Measurements from ENCODE around the gene TUT4.
A peak's percentile ranks its signal among the peaks of the same experiment; 100 is the strongest.

TUT4 gene

DNA sequence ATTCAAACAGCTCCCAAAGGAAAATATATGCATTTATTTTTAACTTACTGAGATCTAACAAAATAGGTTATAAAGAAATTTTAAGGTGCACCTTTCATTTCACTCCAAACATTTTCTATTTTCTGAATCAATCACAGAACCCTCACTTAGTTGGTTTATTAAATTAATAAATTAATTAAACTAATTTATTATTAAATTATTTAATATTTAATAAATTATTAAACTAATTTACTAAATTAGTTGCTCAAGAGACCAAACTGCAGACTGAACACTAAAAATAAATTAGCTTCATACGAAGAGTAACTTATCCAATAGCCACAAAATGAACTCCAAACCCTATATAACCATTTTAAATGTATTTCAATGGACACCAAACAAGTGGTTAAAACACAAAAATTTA is 80.5 kb downstream of the TUT4 start:
- DNase-seq (ENCODE audit: low read depth in 2 of 2): no peak

DNA sequence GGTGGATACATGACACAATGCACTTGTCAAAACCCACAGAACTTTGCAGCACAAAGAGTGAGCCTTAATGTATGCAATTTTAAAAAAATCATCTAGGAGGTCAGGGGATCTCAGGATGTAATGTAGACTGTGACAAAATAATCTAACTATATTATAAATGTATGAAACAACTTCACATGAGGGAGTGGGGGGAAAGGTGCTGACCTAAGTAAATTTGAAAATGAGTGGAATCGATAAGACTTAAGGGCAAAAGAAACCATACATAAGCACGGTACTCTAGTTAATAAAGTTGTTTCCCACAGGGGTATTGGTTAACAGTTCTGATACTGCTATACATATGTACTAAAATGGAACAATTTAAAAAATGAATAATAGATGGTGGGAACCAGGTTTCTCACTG is 83.8 kb downstream of the TUT4 start:
- DNase-seq (ENCODE audit: low read depth in 2 of 2): no peak

DNA sequence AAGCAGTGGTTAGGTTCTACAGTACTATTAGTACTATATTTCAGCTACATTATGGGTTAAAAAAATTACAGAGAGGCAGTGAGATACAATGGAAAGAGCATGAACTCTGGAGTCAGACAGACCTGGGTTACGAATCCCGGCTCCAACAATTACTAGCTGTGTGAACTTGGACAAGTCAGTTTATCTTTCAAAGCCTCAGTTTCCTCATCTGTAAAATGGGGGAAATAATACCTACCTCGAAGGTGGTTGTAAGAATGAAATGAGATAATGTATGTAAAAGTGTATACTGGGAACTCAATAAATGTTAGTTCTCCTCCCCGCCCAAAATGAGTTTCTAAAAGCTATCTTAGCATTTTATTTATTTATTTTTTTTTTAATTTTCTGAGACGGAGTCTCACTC is 89.0 kb downstream of the TUT4 start:
- no peak for DNase-seq (ENCODE audit: low read depth in 2 of 2)

DNA sequence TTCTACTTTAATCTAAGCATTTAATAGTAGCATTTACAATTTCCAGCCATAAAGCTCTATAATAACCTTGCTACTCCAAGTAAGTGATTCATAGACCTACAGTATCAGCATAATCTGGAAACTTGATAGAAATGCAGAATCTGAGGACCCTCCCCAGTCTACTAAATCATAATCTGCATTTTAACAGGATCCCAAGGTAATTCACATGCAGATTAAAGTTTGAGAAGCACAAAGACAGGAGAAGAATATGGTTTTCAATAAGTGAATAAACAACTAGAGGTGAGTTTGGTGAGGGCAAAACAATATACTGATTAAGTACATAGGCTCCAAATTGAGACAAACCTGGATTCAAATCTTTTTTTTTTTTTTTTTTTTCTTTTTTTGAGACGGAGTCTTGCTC is 91.1 kb downstream of the TUT4 start:
- no peak for DNase-seq (ENCODE audit: low read depth in 2 of 2)

DNA sequence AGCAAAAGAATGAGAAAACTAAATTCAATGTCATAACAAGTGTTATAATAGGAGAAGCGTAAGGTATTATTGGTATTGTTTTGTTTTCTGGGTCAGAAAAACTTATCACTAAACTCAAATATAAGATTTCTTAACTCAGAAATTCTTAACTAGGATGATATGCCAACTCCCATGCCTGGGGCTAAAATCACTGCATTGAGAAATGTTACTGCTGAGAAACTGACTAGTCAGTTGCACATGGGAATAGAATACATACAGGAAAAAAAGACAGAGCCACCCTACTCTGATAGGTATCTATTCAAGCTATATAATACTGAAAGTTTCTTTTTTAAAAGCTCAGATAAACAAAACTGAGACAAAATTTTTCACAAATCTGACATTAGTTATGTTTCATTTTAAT is 92.2 kb downstream of the TUT4 start:
- no peak for DNase-seq (ENCODE audit: low read depth in 2 of 2)

DNA sequence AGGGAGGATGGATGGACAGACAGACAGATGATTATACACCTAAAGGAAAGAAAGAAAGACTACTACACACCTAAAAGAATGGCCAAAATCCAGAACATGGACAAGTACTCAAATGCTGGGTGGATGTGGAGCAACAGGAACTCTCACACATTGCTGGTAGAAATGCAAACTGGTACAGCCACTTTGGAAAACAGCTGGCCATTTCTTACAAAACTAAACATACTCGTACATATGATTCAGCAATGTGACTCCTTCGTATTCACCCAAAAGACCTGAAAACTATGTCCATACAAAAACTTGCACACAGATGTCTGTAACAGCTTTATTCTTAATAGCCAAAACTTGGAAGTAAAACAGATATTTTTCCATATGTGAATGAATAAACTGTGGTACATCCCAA is 97.2 kb downstream of the TUT4 start:
- DNase-seq (ENCODE audit: low read depth in 2 of 2): no peak

DNA sequence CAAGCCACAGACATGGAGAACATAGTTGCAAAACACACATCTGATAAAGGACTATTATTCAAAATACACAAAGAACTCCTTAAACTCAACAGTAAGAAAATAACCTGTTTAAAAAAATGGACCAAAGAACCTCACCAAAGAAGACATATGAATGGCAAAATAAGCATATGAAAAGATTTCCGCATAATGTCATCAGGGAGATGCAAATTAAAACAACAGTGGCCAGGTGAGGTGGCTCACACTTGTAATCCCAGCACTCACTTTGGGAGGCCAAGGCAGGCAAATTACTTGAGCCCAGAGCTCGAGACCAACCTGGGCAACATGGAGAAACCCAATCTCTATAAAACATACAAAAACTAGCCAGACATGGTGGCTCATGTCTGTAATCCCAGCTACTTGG is 98.1 kb downstream of the TUT4 start:
- no peak for DNase-seq (ENCODE audit: low read depth in 2 of 2)

DNA sequence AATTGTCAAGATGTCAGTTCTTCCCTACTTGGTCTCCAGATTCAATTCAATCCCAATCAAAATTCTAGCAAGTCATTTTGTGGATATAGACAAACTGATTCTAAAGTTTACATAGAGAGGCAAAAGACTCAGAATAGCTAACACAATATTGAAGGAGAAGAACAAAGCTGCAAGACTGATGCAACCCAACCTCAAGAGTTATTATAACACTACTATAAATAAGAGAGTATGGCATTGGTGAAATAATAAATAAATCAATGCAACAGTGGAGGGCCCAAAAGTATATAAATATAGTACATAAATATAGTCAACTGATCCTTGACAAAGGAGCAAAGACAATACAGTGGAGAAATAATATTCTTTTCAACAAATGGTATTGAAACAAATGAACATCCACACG is 98.8 kb downstream of the TUT4 start:
- no peak for DNase-seq (ENCODE audit: low read depth in 2 of 2)

DNA sequence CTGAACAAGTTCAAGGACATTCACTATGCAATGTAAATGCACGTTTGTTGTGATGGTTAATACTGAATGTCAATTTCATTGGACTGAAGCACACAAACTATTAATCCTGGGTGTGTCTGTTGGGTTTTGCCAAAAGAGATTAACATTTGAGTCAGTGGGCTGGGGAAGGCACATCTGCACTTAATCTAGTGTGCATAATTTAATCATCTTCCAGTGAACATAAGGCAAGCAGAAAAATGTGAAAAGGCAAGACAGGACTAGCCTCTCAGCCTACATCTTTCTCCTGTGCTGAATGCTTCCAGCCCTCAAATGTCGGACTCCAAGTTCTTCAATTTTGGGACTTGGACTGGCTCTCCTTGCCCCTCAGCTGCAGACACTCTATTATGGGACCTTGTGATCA is 108.4 kb downstream of the TUT4 start:
- DNase-seq (ENCODE audit: low read depth in 2 of 2): no peak

DNA sequence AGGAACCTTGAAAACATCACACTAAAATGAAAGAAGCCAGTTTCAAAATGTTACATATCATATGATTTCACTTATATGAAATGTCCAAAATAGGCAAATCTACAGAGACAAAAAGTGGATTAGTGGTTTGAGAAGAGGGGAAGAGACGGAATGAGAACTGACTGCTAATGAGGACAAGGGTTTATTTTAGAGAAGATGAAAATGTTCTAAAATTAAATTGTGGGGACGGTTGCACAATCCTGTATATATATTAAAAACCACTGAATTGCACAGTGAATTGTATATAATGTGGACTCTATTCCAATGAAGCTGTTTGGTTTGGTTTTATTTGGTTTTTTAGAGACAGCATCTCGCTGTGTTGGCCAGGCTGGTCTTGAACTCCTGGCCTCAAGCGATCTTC is 112.9 kb downstream of the TUT4 start:
- DNase-seq (ENCODE audit: low read depth in 2 of 2): no peak

DNA sequence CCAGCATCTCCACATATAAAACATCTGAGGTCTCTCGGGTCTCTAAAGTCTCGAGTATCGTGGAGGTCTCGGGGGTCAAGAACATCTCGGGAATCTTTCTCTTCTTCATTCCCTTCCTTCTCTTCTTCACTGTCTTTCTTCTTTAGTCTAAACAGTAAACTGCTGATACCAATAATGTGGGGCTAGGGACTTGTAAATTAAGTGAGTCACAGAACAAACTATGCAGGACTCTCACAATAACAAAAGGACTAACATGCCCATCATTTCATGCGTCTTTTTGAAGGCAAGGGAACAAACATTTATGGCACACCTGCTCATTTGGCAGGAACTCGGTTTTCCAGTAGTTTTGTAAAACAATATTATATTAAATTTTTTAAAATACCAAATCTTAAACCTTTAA is 116.1 kb downstream of the TUT4 start:
- DNase-seq (ENCODE audit: low read depth in 2 of 2): no peak

DNA sequence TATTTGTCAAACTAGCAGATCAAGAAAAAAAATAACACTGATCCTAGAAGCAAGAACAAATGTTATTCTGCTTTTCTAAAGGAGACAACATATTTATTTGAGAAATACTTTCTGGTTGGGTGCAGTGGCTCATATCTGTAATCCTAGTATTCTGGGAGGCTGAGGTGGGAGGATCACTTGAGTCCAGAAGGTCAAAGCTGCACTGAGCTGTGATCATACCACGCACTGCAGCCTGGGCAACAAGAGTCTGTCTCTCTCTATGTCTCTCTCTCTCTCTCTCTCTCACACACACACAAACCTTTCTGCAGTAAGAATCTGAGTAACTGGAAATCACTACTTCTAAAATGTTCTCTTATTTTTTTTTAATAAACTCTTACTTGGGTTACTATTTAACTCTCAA is 117.2 kb downstream of the TUT4 start:
- no peak for DNase-seq (ENCODE audit: low read depth in 2 of 2)

DNA sequence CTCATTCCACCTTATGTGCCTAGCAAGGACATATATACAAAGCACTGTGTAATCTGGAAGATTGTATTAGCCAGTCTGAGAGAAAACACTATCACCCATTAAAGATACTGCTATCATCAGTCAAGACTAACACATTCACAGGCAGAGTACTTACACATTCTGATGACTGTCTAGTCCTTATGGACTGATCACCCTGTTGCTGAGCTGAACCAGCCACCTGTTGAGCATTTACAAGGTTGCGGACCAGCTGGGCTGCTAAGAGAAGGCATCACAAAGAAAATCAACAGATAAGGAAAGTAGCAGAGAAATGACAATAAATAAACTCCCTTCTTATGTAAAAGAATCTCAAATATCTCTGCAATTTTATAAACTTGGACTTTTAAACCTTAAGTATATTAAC is 117.7 kb downstream of the TUT4 start:
- no peak for DNase-seq (ENCODE audit: low read depth in 2 of 2)

DNA sequence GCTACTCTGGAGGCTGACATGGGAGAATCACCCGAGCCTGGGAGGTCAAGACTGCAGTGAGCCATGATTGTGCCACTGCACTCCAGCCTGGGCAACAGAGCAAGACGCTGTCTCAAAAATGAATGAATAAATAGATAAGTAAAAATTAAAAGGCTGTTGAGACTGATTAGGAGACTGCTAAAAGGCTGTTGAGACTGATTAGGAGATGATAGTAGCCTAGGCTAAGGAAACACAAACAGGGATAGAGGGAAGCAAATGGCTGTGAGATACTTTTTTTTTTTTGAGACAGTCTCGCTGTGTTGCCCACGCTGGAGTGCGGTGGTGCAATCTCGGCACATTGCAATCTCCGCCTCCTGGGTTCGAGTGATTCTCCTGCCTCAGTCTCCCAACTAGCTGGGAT is 120.1 kb downstream of the TUT4 start:
- DNase-seq (ENCODE audit: low read depth in 2 of 2): no peak

DNA sequence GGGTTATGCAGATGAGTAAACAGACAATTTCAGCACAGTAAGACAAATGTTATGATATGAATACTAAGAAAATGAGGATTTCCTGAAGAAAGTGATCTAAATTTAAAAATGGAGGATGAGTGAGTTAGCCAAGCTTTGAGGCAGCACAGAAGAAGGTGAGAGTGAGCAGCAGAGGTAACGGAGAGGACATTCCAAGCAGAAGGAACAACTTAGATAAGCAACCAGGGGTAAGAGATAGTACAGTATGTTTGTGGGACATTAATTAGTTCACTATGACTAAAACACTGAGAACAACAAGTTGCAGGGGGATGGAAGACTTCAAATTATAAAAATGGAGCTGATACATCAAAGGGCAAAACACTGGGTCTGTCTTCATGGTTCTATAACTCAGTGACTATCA is 125.7 kb downstream of the TUT4 start:
- DNase-seq (ENCODE audit: low read depth in 2 of 2): no peak

DNA sequence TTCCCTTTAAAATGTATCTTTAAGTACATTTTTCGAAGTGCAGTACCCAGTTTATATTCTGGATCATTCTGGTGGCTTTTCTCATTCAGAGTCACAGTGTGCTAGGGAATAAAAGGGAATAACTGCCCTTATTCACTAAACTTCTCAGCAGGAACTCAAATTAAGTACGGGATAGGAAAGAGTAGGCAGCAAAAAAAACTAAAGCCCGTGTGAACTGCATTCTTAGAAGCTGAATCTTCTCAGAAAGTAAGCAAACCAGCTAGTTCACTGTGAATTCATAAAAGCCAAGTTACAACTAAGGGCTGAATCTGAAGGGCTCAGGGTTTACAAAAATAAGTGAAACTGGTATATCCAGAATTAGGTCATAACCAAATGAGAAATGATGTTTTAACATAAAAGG is 126.5 kb downstream of the TUT4 start:
- no peak for DNase-seq (ENCODE audit: low read depth in 2 of 2)

DNA sequence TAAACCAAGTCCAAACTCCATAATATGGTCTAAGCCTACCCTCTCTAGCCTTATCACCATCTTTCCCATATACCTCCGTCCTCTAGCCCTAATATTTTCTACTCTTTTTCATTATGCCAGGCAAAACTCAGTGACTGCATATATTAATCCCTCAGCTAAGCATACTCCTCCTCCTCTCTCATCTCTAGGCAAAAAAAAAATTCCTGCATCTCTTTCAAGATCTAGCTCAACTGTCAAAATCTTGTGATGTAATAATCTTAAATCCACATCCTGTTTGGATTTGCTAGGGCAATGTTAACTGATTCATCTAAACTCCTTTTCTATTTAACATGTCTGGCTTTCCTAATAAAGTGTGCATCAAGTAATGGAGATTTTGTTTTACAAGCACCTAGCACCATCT is 128.1 kb downstream of the TUT4 start:
- no peak for DNase-seq (ENCODE audit: low read depth in 2 of 2)

DNA sequence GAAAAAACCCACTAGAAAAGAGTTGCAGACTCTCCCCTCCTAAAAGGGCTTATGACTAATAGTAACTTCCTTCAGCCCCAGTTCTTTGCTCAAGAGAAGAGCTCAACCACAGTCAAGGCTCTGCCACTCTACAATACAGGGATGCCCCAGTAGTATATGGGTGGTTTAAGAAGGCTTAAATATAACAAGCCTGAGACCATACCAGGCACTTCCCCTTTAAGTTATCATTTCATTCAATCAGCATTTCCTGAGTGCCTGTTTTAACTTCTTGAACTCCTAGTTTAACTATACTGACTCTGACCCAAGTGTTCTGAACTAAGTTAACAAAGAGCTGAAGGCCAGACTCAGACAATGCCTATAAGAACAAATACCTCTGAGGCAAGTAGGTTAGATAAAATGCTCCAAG is 128.7 kb downstream of the TUT4 start:
- DNase-seq (ENCODE audit: low read depth in 2 of 2): no peak

DNA sequence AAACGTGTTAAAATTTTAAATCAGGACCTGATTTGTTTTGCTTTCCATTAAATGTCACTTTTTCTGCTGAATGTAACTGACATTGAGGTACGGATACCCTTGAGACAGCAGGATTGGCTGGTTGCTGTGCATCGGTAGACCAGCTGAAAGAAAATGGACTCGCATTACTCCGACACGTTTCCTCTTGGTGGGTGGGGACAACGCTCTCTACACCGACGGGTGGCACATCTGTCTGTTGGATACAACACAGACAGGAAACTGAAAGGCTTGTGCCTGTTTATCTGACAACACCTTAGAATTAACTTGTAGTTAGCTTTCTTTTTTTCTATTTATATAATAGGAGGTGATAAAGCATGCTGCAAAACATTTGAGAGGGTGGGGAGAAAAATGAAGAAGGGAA is 129.1 kb downstream of the TUT4 start:
- DNase-seq (ENCODE audit: low read depth in 2 of 2): peak; percentile 22 to 37

DNA sequence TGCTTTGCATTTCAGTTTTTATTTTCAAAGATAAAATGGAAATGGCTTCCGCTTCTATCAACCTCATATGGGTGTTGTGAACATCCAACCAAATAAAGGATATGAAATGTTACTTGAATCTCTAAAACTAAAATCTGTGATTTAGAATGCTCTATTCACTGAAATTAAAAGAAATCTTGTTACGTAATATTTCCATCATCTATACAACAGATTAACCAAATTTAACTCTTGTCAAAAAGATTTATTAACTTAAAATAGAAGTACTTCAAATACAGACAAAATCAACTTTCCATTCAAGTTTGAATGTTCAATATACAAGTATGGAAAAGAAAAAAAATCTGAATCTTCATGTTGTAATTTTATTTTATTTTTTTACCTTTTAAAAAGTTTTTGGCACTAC is 129.8 kb downstream of the TUT4 start:
- DNase-seq (ENCODE audit: low read depth in 2 of 2): no peak

DNA sequence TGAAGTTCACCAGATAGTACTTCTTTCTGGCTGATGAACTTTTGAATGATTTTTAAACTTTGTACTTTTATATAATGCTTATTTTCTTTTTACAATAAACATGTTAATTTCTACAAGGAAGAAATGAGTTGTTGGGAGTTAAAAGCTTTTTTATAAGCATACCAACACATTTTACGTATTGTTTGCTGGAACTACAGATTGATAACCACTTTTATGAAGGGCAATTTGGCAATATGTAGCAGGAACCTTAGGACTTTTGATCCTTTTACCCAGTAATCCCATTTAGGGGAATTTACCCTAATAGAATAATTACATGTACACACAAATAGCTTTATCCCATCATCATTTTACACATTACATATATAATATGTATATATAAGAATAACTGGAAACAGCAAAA is 132.2 kb downstream of the TUT4 start:
- DNase-seq (ENCODE audit: low read depth in 2 of 2): no peak

DNA sequence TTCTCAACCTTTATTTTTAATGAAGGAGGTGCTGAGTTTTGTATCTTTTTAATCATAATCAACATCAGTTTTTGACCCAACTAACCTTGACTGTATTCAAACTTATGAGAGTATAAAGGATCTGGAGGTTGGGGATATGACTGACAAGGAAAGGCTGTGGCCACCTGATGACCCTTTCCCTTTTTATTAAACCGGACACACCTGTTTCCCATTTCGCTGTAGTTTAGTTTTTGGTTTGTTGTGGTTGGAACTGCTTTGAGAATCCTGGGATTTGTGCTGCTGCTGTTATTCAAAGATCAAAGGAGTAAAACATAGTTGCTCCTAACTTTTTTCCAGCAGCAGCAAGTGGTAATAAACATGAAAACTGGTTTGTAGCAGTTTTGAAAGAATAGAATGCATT is 136.1 kb downstream of the TUT4 start:
- no peak for DNase-seq (ENCODE audit: low read depth in 2 of 2)

DNA sequence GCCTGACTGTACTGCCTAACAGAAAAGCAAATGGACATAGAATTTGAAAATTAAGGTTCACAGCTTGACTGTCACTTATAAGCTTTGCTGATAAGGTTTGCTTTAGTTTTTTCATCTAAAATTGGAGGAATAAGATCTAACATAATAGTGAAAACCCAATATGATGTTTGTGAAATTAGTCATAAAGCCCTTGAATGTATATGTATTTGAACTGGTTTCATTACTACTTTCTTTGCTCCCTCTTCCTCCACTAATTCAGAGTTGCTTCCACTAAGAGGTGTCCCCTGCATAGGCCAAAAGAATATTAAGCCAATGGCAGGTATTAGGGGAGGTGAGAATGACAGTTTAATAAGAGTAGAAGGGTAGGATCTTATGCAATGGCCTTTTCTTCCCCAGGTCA is 137.9 kb downstream of the TUT4 start:
- DNase-seq (ENCODE audit: low read depth in 2 of 2): no peak

DNA sequence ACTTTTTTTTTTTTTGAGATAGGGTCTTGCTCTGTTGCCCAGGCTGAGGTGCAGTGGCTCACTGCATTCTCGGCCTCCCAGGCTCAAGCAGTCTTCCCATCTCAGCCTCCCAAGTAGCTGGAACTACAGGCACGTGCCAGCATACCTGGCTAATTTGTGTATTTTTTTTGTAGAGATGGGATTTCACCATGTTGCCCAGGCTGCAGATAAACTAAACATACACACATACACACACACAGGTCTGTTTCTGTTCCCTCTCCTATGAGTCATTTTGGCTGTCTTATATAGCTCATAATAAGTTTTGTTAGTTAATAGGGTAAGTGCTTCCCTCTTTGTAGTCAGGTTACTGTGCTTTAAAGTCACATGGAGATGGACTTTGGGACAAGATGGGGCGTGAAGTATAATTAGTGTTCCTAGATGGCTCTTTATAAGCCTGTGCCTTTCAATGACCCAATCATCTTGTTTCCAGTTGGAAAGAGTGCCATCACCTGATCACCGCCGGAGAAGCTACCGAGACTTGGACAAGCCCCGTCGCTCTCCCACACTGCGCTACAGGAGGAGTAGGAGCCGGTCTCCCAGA is 139.4 kb downstream of the TUT4 start:
- no peak for DNase-seq (ENCODE audit: low read depth in 2 of 2)

DNA sequence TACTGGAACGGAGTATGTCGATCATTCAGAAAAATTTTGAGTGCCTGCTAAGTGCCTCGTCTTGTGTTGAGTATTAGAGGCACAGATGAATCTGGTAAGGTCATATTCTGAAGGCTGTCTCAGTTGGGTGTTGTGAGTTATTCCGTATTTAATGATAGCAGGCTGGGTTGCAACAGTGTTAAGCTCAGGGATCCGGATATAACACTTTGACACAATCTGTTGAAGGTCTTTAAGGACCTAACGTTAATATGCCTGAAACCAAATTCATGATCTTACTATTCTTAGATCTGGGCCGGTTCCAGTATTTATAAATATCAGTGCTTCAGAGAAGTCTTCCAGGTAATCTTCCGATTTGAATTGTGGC is 147.9 kb downstream of the TUT4 start:
- no peak for DNase-seq (ENCODE audit: low read depth in 2 of 2)
